Fibroblast of villous mesenchyme (primary cell): ENCODE measurements around the gene ZNF541. TPM values are rescaled to one million over a fixed set of nuclear protein-coding genes. Genes with fewer than 3 reads are reported as not detected.

ENCODE experiments used
- DNase-seq: peaks from one replicate; pipeline ENCODE4 v3.0.0-alpha.2; 2010; ENCODE audit warnings: low read depth
- H3K4me3 ChIP-seq: 2 replicates; pipeline ENCODE4 v1.5.1; 2011; ENCODE audit warnings: low read depth, mild to moderate bottlenecking, low read length
- CTCF ChIP-seq: IDR thresholded peaks from 2 replicates; pipeline ENCODE4 v1.5.1; 2012; ENCODE audit warnings: low read depth, mild to moderate bottlenecking, low read length; ENCODE audit not compliant: insufficient read depth
- total RNA-seq: library from RNA; depleted of rRNA; stranded (reverse); fragments of >200 nt; gene quantifications from 2 replicates; pipeline ENCODE4 v1.2.3, GENCODE V29; 2012

Gene ZNF541
- total RNA-seq, 1 donor = under 0.01 TPM

GRCh38 chr19:47560999-47561398 lies 11.9 kb downstream of the ZNF541 start:
- TF ChIP-seq CTCF = no peak
- no peak for DNase-seq
- no peak overlapping the region for H3K4me3 ChIP-seq

- no peak for DNase-seq
- H3K4me3 ChIP-seq = no peak overlapping the region
- TF ChIP-seq CTCF = no peak
These were observed 22.8 kb downstream of the ZNF541 start for GRCh38 chr19:47550129-47550528.

- DNase-seq = no peak
- TF ChIP-seq CTCF = no peak
- no peak overlapping the region for H3K4me3 ChIP-seq
These were observed 23.6 kb downstream of the ZNF541 start for GRCh38 chr19:47549261-47549862.

GRCh38 chr19:47547199-47547598 lies 25.7 kb downstream of the ZNF541 start:
- no peak for DNase-seq
- no peak for TF ChIP-seq CTCF
- H3K4me3 ChIP-seq = no peak overlapping the region

GRCh38 chr19:47545061-47545948 lies 27.6 kb downstream of the ZNF541 start:
- no peak overlapping the region for H3K4me3 ChIP-seq
- TF ChIP-seq CTCF = no peak
- no peak for DNase-seq

- no peak for TF ChIP-seq CTCF
- no peak overlapping the region for H3K4me3 ChIP-seq
- DNase-seq = no peak
These were observed 28.5 kb downstream of the ZNF541 start for GRCh38 chr19:47544476-47544875.
